GM13977 (cell line): ENCODE results near the gene WWC1.
"Not testable (repeated sequence)": the region's sequence is repeated elsewhere in the genome, so short reads cannot be mapped to it uniquely, and the experiment has no call there.

Experiments used
- DNase-seq: peaks from one replicate; pipeline ENCODE4 v3.0.0; 2012; ENCODE audit warnings: low spot score
- CTCF ChIP-seq: IDR thresholded peaks from 2 replicates; pipeline ENCODE4 v1.5.1; 2012; ENCODE audit warnings: mild to moderate bottlenecking, control low read depth; ENCODE audit not compliant: insufficient read depth; ENCODE audit errors: extremely low read depth, missing control alignments
- in situ Hi-C: fragments of 300-500 bp; cut with MboI; formaldehyde crosslinking; loops from one replicate; pipeline ENCODE4 v1.12.0; 2022; ENCODE audit warnings: low sequenced_read_pairs, low pct_unique_long_range_greater_than_20kb, mixed read lengths, inconsistent platforms; ENCODE audit not compliant: unreplicated experiment

The WWC1 gene

DNA sequence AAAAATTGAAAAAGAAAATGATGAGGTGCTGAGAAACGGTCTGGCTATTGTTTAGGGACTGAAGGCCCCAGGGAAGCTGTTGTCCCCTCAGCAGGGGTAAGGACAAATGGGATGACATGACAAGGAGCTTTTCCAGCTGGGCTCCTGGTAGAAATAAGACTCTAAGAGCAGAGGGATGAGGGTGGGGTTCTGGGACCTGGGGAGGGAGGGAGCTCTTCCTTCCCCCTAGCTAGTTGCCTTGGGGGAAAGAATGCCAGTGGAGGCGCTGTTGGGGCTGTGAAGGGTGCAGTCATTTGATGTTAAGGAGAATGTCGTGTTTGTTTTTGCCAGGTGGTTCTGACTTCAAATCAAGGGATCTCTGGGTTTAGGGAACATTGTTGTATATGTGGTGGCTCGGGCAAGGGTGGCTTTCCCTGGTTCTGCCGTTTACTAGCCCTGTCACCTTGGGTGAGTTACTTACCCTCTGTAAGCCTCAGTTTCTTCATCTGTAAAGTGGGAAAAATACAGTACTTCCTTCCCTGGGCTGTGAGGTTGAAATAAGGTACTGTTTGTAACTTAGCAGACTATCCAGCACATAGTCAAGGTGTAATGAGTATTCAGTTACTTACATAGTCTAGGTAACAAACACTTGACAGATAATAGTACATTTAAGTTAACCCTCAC is 47.8 kb downstream of the WWC1 start:
- TF ChIP-seq CTCF = no peak
- DNase-seq = no peak
- in situ Hi-C loops = no loop called here

DNA sequence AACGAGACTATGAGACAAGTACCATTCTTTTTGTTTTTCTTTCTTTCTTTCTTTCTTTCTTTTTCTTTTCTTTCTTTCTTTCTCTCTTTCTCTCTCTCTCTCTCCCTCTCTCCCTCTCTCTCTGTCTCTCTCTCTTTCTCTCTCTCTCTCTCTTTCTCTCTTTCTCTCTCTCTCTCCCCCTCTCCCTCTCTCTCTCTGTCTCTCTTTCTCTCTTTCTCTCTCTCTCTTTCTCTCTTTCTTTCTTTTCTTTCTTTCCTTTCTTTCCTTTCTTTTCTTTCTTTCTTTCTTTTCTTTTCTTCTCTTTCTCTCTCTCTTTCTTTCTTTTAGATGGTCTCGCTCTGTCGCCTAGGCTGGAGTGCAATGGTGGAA is 48.3 kb downstream of the WWC1 start:
- DNase-seq, in situ Hi-C loops: not testable (repeated sequence)

DNA sequence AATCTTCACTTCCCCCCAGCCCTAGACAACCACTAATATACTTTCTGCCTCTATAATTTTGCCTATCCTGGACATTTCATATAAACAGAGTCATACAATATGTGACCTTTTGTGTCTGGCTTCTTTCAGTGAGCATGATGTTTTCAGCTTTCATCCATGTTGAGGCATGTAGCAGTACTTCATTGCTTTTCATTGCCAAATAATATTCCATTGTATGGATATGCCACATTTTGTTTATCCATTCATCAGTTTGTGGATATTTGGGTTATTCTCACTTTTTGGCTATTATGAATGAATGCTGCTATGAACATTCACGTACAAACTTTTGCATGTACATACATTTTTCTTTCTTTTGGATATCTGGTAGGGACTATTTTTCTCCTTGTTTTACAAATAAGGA is 49.0 kb downstream of the WWC1 start:
- no peak for DNase-seq
- in situ Hi-C loops = no loop called here
- TF ChIP-seq CTCF = no peak

GRCh38 chr5:168341178-168341577 is 49.7 kb downstream of the WWC1 start:
- no peak for TF ChIP-seq CTCF
- in situ Hi-C loops = no loop called here
- DNase-seq = no peak

DNA sequence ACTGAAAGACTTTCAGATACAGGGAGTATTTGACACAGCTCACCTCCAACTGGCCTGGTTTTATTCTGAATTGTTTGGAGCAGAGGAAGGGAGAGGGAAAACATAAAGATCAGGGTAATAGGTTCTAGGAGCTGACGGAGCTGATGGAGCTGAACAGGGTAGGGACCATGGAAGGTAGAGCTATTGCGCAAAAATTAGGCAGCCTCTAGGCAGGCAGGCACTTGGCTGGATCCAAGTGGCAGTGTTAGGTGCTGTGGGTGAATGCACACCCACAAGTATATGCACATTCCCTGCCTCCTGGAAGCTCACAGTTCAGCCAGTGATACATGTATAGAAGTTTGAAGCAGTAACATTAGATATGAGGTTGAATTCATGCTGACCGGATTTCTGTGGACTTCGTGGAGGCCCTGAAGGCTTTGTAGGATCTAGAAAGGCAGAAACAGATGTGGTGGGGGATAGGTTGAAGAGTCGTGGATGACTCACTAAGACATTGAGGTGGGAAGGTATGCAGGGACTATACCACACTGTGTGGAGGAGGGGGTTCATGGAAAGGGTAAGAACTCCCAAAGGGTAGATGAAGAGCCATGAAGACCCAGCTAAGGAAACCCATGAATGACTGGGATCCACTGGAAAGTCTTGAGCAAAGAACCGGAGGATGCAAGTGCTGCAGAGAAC is 50.8 kb downstream of the WWC1 start:
- TF ChIP-seq CTCF = no peak
- no peak for DNase-seq
- in situ Hi-C loops = no loop called here

GRCh38 chr5:168342985-168343384 is 51.5 kb downstream of the WWC1 start:
- DNase-seq = no peak
- TF ChIP-seq CTCF = no peak
- in situ Hi-C loops = no loop called here

DNA sequence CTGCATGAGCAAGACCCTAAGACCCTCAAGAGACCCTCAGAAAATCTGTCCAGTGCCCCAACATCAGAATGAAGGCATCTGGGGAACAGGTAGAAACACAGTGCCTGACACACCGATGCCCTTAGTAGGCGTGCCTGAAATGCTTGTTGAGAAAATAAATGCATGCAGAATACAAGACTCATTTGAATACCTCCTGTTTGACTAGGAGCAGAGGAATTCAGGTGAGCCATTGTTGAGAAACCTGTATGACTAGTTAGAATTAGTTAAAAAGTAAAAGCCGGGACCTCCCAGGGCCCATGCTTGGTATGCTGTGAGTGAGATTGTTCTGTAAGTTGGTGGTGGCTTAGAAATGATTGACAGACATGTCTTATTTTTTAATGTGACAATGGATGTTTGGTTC is 55.0 kb downstream of the WWC1 start:
- in situ Hi-C loops = no loop called here
- TF ChIP-seq CTCF = no peak
- DNase-seq = no peak
